Muscle of arm (tissue), 12 donors: Measurements from ENCODE around the gene FAM9C. TPM values are rescaled to one million over a fixed set of nuclear protein-coding genes. Genes with fewer than 3 reads are reported as not detected.
"Not testable (repeated sequence)": the region's sequence is repeated elsewhere in the genome, so short reads cannot be mapped to it uniquely, and the experiment has no call there.

Experiments
- DNase-seq: peaks from one replicate; pipeline ENCODE4 v3.0.0-alpha.2; 2013
- polyA plus RNA-seq, 12 donors: library from polyadenylated mRNA; unstranded; fragments of 120-200 nt; gene quantifications; one replicate each; pipeline ENCODE4 v1.2.1, GENCODE V29; 2013; ENCODE audit not compliant: insufficient read length in 12 of 12

Gene FAM9C
- polyA plus RNA-seq, 12 donors, result 0.17 to 0.84 (median 0.30) TPM; not detected in 2

DNA sequence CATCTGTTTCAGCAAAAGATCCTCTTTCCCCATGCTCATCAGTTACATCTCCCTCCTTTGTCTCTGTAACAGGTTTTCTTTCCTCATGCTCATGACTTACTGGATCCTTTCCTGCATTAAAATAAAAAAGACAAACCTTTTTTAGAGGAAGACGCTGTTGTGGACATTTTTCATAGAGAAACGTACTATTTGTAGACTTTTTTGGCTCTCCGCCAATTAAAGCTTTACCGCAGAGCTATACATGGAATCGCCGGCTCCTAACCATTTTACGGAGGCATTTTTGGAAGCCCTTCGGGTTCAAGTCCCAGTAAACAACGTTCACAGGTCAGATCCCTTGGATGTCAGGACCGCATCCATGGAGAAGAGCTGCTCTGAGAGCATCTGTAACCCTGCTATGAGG is 1.3 kb downstream of the FAM9C start:
- no peak for DNase-seq

DNA sequence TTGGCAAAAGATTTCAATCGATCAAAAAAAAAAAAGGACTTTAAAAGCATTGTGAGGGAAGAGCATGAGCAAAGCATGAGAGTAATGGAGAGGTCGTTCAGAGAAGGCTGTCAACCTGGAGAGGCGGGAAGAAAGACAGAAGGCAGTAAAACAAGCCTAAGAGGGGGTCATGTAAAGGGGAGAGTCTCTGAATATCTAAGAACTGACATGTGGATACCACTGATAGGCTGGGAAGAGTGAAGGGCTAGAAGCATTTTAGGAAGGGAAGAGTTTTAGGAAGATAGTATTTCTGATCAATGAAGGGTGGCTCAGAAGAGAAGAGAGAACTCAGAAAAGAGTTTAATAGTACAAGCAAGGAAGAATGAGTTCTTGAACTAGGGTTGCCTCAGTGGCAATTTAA is 7.5 kb downstream of the FAM9C start:
- no peak for DNase-seq

DNA sequence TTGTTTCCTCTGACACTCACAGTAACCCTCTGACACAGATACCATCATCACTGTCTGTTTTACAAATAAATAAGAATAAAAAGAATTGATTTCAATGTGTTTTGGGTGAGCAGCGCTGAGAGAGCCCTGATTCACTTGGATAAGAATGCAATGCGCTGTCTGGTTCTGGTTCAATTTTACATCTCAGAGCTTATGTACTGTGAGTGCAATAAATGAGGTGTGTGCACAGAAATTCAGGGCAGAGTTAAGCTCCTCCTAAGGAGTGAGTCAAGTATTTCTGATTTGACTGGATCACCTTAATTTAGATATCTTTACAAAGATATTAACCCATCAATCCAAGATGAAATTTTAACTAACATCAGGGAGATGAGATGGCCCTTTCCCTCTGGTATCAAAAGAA is 11.2 kb downstream of the FAM9C start:
- DNase-seq, result no peak

DNA sequence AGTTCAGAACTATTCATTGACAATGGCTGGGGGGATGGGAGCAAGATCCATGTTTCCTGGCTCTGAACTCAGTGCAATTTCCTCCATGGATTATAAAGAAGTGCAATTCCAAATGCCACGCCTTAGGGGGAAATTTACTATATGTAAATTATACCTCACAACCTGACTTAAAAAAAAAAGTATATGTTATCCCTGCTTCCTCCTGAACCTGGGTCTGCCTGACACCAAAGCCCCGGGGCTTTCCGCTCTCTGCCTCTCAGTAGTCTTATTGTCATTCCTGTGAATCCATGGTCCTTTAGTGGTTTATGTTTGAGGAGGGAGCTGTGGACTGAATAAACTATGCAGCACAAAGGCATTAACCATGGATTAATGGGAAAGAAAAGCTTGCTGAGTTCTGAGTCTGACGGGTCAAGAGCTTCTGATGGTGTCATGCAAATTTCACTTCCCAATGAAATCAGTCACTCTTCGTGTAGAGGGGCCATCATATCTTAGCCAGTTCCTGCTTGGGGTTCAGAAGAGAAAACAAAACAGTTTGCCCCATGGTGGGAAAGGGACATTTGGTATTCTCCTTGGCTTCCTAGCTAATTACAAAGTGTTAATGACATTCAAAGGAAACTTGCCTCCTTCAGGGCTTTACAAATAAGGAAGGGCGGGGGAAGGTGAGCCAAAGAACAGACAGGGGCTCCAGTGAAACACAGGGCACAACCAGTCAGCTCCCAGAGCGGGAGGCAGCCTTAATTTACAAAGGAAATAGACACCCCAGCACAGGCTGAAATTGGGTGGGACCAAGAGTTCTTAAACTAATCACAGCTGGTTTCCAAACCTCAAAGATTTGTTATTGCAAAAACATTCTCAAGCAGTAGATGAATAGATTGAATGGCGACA is 14.3 kb downstream of the FAM9C start:
- DNase-seq, result no peak

DNA sequence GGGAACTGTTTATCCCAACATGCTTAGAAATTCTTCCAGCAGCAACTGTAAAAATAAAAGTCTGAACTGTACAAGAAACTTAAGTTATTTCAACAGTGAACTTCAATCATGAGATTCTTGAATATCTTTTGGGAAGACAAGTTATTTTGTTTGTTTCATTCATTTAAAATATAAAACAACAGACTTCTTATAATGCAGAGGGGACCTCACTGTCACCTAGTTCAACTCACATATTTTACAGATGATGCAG is 14.9 kb downstream of the FAM9C start:
- DNase-seq, result no peak

DNA sequence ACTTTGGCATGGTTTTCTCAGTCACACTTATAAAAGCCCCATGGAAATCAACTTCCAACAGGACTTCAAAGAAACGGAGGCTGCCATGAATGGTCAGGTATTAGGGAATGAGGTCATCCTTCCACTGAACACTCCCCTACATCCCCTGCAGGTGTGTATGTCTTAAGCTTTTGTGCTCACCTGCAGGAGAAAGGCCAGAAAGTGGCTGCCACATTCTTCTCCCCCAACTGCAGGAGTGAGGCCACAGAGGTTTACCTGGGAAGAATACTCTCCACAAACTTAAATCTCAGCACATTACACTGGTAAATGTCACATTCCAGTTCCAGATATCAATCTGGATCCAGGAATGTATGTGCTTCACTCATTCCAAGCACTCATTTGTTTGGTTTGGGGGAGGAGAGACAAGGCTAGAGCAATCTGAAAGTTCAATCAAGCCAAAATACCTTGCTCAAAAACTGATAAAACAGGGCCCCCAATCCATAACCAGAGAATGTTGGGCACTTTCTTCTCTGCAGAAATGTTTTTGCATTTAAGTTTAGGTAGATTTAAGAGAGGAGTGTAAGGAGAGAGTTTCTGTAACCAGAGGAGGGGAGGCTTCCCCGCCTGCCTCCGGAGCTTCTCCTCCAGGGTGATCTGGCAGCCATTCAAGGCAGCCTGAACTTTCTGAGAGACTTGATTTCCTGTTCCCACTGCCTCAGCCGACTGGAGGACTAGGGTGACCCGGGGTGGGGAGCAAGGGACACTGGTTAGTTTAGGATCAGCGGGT is 15.4 kb downstream of the FAM9C start:
- DNase-seq, result no peak

DNA sequence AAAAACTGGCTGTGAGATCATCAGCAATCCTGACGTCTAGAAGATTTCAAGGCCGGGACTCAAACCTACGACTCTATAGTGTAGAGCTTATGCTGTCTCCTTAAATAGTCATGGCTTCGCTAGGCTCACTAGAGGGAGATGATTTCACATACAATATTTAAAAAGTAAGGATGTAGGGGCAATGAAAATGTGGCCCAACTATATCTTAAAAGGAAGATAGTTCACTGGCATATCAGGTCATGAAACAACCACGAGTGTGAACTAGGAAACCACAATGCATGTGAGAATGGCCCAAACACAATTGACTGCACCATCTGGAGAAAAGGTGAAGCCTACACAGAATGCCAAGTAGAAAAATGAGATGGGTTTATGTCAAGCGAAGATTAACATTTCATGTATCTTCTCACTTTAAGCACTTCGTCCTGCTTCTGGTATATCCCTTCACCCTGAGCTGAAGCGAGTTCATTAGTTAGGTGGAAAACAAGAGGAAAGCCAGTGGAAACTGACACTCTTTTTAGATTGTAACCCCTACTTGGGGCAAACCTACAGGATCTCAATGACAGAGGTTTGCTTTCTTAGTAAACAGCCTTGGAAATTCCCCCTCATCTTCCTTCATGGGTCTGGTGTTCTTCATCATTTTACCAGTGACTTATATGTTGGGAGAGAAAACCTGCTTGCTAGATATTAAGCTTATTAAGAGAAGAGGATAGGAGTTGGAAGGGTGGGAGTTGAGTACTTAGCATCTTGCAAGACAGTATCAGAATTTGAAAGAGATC is 17.4 kb downstream of the FAM9C start:
- DNase-seq, result no peak

DNA sequence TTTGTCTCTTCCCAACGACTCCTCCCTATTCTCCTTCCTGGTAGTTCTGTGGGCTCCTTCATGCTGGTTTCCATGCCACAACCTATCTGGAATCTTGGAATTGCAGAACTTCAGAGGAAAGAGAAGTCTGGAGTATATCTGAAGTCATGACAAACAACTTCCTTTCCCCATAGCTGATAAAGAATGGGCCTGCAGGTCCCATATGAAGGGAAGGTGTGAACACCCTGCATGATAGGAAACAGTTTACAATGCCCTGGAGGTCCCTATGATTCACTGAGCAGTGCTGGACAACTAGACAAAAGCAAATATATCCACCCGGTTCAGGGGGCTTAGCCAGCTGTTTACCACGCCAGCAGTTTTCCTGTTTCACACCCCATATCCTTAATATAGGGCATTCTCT is 19.4 kb downstream of the FAM9C start:
- DNase-seq, result no peak

DNA sequence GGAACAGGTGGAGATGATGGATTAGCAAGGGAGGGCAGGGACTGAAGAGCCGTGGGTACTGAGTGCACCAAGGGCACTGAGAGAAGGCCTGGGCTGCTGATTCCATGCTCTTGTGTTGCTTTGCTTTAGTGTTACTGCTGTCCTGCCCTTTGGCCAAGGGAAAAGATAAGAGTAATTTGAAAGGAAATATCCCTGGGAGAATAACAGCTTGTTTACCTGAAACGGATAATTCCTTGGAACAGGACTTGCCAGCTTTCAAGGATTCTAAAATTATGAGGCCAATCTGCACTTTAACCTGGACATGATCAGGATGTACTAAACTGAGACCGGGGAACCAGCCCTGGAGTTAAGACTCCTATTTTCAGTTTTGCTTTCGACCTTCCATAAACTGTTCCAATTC is 20.4 kb downstream of the FAM9C start:
- no peak for DNase-seq

DNA sequence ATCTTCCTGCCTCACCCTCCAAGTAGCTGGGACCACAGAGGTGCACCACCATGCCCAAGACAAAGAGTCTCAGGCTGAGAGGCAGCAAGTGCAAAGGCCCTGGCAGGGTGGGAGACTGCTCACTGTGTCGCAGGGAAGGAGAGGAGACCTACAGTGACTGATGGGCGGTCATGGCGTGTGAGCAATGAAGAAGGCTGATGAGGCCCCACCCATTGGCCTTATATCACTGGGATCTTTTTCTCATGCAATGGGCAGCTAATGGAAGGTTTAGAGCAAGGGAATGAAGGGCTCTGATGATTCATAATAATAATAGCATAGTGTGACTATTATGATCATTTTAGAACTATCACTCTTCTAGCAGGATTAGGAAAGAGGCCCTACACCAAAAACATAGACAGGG is 20.9 kb downstream of the FAM9C start:
- DNase-seq, result no peak

DNA sequence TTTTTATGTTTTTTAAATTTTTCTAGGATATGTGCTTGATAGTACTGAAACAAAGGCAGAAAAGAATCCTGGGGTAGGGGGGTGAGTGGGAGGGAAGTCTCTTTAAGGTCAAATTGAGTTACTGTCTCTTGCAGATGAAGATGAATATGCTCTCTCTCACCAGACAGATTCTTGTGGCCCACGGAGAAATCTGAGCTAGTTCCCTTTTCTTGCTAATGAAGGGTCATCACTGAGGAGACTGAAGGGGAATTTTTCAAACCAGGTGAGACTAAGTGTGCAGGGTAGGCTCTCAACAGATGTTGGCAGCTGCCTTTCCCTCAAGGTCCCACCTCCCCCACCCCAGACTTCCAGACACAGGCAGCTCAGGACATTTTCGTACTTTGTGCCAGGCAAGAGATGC is 21.5 kb downstream of the FAM9C start:
- DNase-seq, result no peak

DNA sequence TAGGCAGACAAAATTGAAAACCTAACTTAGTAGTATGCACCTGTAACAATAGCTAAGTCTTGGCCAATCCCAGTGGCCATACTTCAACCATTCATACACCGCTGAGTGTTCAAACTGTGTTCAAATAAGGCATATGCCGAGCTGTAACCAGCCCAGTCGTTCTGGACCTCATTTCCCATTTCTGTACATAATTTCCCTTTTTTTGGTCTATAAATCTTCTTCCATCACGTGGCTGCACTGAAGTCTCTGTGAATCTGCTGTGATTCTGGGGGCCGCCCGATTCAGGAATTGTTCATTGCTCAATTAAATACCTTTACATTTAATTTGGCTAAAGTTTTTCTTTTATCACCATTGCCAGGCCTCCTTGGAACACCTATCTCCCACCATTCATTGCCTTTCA is 27.7 kb downstream of the FAM9C start:
- not testable (repeated sequence) for DNase-seq

DNA sequence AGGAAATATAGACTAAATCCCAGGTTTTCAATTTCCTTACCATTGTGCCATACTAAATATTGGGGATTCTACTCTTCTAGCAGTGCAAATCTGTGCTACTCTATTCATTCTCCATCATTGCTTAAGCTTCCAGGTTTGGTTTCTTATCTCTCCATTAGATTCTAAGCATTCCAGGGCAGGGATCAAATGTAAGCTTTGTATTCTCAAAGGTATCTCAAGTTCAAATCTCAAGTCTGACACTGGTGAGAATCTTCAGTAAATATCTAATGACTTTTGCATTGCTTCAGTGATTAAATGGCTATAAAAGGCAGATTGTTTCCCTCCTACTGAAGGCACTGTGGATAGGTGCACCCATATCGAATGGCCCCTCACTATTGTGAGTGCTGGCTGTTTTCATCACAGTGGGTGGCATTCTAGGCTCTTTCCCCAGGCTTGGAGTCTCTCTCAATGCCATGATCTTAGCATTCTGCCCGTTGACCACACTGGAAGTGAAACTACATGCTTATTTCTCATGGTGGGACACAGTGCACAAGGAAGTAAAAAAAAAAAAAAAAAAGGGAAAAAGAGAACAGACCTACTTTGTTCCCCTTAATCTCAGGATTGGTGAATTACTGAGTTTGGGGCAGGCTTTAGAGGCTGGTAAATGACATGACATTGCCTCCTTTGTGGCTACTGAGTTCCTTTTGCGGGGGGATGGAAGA is 28.7 kb downstream of the FAM9C start:
- no peak for DNase-seq

DNA sequence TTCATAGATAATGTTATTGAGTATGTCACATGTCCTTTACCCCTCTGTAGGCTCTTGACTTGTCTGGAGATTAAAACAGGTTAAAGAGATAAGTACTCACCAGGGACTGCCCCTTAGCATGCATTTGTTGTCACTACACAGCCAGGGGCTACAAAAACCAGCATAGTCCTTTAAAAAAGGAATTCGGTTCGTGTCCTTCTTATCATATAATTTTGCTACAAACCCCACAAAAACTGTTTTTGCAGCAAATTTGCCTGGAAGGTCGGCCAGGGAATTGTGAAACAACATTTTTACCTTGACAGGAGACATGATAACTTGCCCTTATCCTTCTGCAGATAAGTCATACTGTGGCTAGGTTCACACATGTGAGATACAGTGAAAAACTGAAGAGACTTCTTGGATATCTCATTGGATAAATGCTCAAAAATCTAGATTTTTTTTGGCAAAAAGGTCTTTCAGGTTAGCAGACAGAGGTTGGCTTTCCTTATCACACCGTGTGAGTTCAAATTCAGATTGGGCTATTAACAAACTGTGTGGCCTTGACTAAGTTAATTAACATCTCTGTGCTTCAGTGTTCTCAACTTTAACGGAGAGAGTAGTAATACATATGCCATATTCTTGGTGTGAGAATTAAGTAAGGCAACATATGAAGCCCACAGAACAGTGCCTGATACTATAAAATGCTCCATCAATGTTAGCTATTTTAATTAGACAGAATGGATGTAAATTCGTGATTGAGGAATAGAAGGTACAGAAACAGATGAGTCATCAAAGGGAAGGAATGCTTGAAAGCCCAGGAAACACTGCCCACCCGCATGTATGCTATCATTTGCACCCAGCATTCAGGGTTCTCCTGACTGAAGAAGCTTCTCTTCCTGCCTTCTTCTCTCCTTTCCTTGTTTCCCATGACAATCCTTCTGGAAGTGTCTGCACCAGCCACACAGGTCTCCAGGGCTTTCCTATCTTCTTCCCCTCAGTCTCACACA is 30.0 kb downstream of the FAM9C start:
- DNase-seq, result no peak

DNA sequence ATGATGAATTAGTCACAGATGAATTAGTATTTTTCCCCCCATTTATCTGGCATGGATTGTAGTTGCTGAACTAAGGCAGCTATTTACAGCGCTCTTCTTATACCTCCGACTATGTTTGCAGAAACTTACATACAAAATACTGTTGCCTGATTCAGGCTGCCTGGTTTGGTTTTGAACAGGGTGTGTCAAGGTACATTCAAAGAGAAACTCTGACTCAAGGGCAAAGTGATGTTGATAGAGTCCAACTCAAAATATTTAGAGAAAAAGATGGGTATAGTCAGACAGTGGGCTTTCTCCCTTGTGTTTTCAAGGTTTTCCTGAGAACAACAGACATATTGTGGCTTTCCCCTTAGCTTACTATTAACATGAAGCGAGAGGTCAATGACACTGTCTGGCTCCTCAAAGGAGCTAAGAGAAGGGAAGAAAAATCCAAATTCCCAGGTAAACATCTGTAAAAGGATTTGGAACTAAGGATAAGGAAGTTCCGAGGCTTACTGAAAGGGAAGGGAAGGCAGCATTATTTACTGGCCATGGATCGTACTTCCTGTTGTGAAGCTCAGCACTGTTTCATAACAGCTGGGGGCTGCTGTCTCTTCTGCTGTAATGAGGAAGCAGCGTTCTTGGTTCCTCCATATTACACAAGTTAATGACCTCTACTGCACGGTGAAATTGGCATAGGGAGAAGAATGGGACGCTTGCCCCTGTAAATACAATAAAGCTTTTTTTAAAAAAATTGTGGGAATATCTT is 30.9 kb downstream of the FAM9C start:
- no peak for DNase-seq

DNA sequence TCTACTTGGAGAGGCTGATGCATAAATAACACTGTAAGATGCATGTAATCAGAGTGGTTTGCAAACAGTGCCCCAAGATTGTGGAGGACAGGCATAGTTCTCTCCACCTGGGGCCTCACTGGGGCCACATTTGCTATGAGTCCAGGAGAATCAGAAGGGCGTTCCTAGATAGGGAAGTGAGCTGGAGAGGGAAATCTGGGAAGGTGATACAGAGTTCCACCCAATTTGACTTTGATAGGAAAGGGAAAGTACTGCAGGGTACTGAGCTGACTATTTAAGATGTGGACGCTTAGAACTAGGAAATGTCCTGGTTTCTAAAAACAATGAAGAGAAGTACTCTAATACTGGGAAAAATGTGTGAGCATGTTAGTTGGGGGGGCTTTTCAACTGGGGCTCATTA is 33.9 kb downstream of the FAM9C start:
- DNase-seq, result no peak

DNA sequence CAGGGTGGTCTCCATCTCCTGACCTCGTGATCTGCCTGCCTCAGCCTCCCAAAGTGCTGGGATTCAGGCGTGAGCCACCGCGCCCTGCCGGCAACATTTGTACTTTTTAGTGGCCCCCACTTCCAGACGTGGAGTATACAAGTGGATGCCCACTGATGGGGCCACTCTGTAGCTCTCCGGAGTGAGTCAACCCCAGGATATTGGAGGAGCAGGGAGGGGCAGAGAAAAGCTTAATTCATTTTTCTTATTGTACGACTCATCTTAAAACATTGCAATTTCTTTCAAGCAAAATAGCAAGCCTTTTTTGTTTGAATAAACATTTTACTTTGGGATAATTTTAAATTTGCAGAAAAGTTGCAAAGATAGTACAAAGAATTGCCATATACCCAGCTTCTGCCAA is 34.6 kb downstream of the FAM9C start:
- DNase-seq, result no peak

DNA sequence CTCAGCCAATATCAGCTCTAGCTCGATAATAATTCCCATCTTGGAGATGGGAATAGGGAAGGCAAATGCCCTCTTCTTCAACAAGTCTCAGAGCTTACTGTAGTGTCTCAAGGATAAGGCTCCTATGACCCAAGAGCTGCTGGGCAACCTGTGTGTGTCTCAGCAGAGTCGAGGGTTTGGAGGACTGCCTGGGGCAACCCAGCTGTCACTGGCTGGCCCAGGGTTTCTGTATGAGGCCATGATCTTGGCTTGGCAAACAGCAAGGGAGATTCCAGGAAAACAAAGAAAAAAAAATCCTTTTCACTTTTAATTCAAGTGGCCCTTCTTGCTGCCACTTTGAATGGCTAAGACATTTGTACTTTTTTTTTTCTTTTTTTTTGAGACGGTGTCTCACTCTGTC is 35.1 kb downstream of the FAM9C start:
- no peak for DNase-seq

DNA sequence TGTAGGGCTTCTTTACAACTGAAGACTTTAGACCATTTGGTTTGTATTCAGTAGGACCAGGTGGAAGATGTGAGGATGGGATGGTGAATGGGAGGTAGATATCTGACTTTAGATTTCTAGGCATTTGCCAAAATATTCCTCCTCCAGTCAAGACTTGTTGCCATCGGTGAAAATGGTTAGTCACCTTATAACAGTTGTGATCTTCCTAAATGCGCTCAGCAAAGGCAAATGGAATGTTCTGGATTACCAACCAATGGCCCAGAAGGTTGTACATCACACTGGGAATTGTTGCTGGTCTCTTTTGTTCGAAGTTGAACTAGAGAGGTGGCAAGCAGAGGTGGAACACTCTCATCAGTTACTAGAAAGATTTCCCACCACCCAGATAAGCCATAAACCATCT is 35.6 kb downstream of the FAM9C start:
- no peak for DNase-seq

DNA sequence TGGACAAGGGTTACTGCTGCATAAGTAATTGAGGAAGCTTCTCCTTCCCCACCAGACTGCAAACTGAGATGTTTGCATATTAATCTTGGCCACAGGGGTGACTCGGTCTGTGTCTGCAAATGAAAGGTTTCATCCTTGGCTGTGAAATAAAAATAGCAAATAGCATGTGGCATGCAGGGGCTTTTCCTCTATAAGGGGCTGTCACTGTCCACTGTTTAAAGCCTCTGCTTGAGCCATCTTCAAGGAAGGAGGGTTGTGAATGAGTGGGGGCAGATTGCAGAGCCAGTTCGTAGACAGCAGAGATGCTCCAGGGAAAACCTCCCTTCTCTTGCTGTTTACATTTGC is 36.3 kb downstream of the FAM9C start:
- no peak for DNase-seq
